Mesendoderm (in vitro differentiated cells): ENCODE measurements around the gene LRRD1. TPM values are rescaled to one million over a fixed set of nuclear protein-coding genes. Genes with fewer than 3 reads are reported as not detected.

Experiments
- small RNA-seq: library from polyadenylated mRNA; stranded (forward); fragments of <200 nt; extraction: miRNeasy Mini kit (QIAGEN cat#:217004); gene quantifications from one replicate; pipeline ENCODE3, GENCODE V24; 2013; ENCODE audit not compliant: insufficient read depth

Gene LRRD1

Small RNA genes lying within 50 kb of the gene (small RNA-seq; reads per million reads assigned to genes)
- gene MIR1285-1 (1.8 reads per million, percentile 8 among the genes with 10 or more reads in this experiment), gene RF00019 (not detected)
